ENCODE results near the gene ACOX1. TPM values are rescaled to one million over a fixed set of nuclear protein-coding genes. Genes with fewer than 3 reads are reported as not detected.
"Not testable (repeated sequence)": the region's sequence is repeated elsewhere in the genome, so short reads cannot be mapped to it uniquely, and the experiment has no call there.

The ACOX1 gene
- total RNA-seq, 1 donor from 2014 or later, result 64.6 TPM

- no peak for DNase-seq (ENCODE audit: low spot score)
- intact Hi-C loops (cut with DNase I), result no loop called here
- no peak for ATAC-seq
Observed at GRCh38 chr17:75994802-75995370, 15.9 kb upstream of the ACOX1 start.

- ATAC-seq (no peak), DNase-seq (ENCODE audit: low spot score) (no peak)
- intact Hi-C loops (cut with DNase I), result no loop called here
Observed at GRCh38 chr17:75991396-75991795, 12.4 kb upstream of the ACOX1 start.

- DNase-seq (ENCODE audit: low spot score) (no peak), ATAC-seq (no peak)
- intact Hi-C loops (cut with DNase I), result no loop called here
Observed at GRCh38 chr17:75987041-75987440, 8.1 kb upstream of the ACOX1 start.

GRCh38 chr17:75985986-75986385, 7.0 kb upstream of the ACOX1 start:
- ATAC-seq (no peak), DNase-seq (ENCODE audit: low spot score) (no peak)
- intact Hi-C loops (cut with DNase I), result no loop called here

GRCh38 chr17:75983501-75984181, 4.7 kb upstream of the ACOX1 start:
- ATAC-seq (no peak), DNase-seq (ENCODE audit: low spot score) (no peak)
- intact Hi-C loops (cut with DNase I), result no loop called here

- intact Hi-C loops (cut with DNase I), result no loop called here
- no peak for DNase-seq (ENCODE audit: low spot score)
Observed at GRCh38 chr17:75981019-75981615, 2.2 kb upstream of the ACOX1 start.

GRCh38 chr17:75980188-75981018, 1.4 kb upstream of the ACOX1 start:
- ATAC-seq (peak; percentile 0), DNase-seq (ENCODE audit: low spot score) (peak; percentile 46)
- intact Hi-C loops (cut with DNase I), result no loop called here

More at GRCh38 chr17:75981019-75981615, 2.2 kb upstream of the ACOX1 start:
- ATAC-seq, result no peak

GRCh38 chr17:75979705-75980187, 780 bp upstream of the ACOX1 start:
- DNase-seq (ENCODE audit: low spot score), result no peak

GRCh38 chr17:75976175-75976848, 2.7 kb downstream of the ACOX1 start:
- no peak for ATAC-seq
- intact Hi-C loops (cut with DNase I), result no loop called here
- no peak for DNase-seq (ENCODE audit: low spot score)

More at GRCh38 chr17:75979705-75980187, 780 bp upstream of the ACOX1 start:
- intact Hi-C loops (cut with DNase I), result no loop called here
- ATAC-seq, result peak; percentile 43

GRCh38 chr17:75975757-75976174, 3.2 kb downstream of the ACOX1 start:
- ATAC-seq (no peak), DNase-seq (ENCODE audit: low spot score) (no peak)
- intact Hi-C loops (cut with DNase I), result no loop called here

GRCh38 chr17:75975187-75975586, 3.8 kb downstream of the ACOX1 start:
- ATAC-seq; intact Hi-C loops (cut with DNase I): not testable (repeated sequence)
- peak; percentile 27 for DNase-seq (ENCODE audit: low spot score)

- intact Hi-C loops (cut with DNase I), result no loop called here
- no peak for DNase-seq (ENCODE audit: low spot score)
- no peak for ATAC-seq
Observed at GRCh38 chr17:75970626-75971025, 8.3 kb downstream of the ACOX1 start.

- intact Hi-C loops (cut with DNase I), result no loop called here
- ATAC-seq (no peak), DNase-seq (ENCODE audit: low spot score) (peak; percentile 18)
Observed at GRCh38 chr17:75970011-75970523, 8.9 kb downstream of the ACOX1 start.

- DNase-seq (ENCODE audit: low spot score), result peak; percentile 31
- intact Hi-C loops (cut with DNase I); ATAC-seq: not testable (repeated sequence)
Observed at GRCh38 chr17:75969044-75969443, 9.9 kb downstream of the ACOX1 start.

- intact Hi-C loops (cut with DNase I), result no loop called here
- no peak for DNase-seq (ENCODE audit: low spot score)
- ATAC-seq, result no peak
Observed at GRCh38 chr17:75965468-75965867, 13.5 kb downstream of the ACOX1 start.

GRCh38 chr17:75959839-75960511, 19.0 kb downstream of the ACOX1 start:
- DNase-seq (ENCODE audit: low spot score) (peak; percentile 33), ATAC-seq (no peak)
- intact Hi-C loops (cut with DNase I), result no loop called here

- ATAC-seq (no peak), DNase-seq (ENCODE audit: low spot score) (no peak)
- intact Hi-C loops (cut with DNase I), result no loop called here
Observed at GRCh38 chr17:75959051-75959838, 19.7 kb downstream of the ACOX1 start.
